OCI-LY1 (cell line): ENCODE measurements around the gene FTSJ3.

Experiments used
- CTCF ChIP-seq: fragments of 200-600 bp; sonication (generic), shearing (Covaris generic); IDR thresholded peaks from 2 replicates; pipeline ENCODE4 v1.5.1; 2017; ENCODE audit warnings: mild to moderate bottlenecking, antibody characterized with exemption, low read length, moderate library complexity, mixed read lengths
- EZH2 ChIP-seq: fragments of 200-600 bp; sonication (generic), shearing (Covaris generic); IDR thresholded peaks from 2 replicates; pipeline ENCODE4 v1.8.0; 2017; ENCODE audit warnings: borderline replicate concordance, mixed run types, mild to moderate bottlenecking, antibody characterized with exemption, low read length, moderate library complexity, mixed read lengths

- no peak for TF ChIP-seq CTCF
- TF ChIP-seq EZH2: no peak
Observed at GRCh38 chr17:63790057-63790456, 37.4 kb downstream of the FTSJ3 start.
